Suppressor macrophage treated with lipopolysaccharide for 1 hour (primary cell): ENCODE data around the gene PLPPR3.

Experiments
- DNase-seq, 3 donors: peaks; one replicate each; pipeline ENCODE4 v3.0.0-alpha.2; 2020 to 2022

The PLPPR3 gene, protein sequence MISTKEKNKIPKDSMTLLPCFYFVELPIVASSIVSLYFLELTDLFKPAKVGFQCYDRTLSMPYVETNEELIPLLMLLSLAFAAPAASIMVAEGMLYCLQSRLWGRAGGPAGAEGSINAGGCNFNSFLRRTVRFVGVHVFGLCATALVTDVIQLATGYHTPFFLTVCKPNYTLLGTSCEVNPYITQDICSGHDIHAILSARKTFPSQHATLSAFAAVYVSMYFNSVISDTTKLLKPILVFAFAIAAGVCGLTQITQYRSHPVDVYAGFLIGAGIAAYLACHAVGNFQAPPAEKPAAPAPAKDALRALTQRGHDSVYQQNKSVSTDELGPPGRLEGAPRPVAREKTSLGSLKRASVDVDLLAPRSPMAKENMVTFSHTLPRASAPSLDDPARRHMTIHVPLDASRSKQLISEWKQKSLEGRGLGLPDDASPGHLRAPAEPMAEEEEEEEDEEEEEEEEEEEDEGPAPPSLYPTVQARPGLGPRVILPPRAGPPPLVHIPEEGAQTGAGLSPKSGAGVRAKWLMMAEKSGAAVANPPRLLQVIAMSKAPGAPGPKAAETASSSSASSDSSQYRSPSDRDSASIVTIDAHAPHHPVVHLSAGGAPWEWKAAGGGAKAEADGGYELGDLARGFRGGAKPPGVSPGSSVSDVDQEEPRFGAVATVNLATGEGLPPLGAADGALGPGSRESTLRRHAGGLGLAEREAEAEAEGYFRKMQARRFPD

DNA sequence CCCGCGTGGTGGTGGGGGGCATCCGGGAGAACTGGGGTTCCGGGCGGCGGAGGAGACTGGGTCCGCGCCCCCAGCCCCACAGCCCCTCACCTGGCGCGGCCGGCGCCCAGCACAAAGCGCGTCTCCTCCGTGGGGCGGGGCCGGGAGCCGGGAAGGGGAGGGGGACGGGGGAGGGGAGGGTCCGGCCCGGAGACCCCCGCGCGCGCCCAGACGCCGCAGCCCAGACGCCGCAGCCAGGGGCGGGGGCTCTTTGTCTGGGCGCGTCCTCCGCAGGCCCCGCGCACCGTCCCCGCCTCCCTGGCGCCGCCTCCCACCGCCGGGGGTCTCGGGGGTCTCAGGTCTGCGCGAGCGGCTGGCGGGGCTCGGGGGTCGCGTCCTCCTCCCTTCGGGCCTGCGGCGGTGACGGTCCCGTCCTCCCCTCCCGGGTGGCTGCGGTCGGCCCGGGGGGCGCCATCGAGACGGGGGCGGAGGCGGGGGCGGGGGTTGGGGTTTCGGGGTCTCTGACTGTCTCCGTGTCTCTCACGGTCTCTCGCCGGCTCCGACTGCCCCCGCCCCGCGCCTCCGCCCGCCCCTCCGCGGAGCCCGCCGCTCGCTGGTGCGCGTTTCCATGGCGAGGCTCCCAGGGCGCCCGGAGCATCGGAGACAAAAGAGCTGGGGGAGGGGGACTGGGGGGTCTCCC, at the start of gene PLPPR3:
PLPPR3 (minus strand) TSS at position 131 of the 679 bp plus-strand sequence. CDS start 396 bp downstream, outside the sequence.
- DNase-seq = no peak

DNA sequence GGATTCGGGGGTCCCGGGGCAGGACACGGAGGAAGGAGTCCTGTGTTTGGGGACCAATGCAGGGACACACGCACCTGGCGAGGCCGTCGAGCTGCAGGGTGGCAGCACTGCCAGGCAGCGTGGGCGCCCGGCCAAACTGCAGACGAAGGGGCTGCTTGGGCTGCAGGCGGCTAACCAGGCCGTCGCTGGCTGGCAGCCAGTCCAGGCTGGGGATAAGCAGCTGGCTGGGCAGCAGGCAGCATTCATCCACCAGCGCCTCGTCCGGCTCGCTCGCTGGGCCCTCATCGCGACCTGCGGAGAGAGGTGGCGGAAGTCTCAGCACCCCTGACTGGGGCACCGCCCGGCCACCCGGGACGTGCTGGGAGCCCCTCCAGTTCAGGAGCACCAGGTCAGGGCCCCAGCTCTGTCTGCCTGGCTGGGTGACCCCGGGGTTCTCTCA, 49.2 kb upstream of the PLPPR3 start:
- DNase-seq = no peak

DNA sequence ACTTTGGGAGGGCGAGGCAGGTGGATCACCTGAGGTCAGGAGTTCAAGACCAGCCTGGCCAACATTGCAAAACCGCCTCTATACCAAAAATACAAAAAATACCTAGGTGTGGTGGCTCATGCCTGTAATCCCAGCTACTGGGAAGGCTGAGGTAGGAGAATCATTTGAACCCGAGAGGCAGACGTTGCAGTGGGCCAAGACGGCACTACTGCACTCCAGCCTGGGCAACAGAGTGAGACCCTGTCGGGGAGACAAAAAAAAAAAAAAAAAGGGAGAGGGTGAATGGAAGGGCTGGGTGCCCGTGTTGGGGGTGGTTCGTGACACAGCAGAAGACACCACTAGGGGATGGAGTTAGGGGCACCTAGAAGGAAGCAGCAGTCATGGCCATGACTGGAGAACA, 48.6 kb upstream of the PLPPR3 start:
- no peak for DNase-seq

DNA sequence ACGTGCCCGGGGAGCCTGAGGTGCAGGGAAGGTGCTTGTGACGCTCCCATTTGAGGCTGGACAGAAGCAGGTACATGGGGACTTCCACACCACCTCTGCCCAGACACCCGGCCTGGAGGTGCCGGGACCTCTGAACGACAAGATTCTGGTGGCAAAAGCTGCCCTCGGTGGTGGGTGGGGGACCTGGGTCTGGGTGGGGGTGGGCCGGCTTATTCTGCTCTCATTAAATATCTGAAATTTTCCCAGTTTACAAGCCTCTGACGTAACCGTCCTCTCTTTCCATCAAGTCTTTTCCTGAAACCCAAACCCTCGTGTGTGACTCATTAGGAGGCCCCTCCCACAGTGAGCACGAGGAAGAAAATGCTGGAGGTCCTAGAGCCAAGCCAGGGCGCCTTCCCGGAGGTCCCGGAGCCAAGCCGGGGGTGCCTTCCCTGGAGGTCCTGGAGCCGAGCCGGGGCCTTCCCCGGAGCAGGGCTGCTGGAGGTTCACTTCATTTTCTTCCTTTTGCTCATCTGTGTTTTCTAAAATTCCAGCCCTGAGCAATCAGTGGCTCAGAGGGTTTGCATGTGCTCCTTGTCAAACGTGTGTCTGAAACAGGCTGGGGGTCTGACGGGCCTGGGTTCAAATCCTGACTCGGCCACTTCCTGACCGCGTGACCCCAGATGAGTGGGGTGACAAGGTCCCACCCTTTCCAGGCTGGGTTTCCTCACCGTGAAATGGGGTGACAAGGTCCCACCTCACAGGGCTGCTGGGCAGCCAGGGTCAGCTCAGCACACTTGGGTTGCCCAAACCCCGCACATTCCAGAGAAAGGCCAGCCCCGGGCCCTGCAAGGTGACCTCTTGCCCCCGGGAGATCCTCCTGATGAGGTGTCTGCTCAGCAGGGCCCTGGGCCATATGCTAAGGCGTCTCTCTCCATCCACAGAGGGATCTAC, 47.8 kb upstream of the PLPPR3 start:
- peak; percentile 54 to 71 (median 59) for DNase-seq

DNA sequence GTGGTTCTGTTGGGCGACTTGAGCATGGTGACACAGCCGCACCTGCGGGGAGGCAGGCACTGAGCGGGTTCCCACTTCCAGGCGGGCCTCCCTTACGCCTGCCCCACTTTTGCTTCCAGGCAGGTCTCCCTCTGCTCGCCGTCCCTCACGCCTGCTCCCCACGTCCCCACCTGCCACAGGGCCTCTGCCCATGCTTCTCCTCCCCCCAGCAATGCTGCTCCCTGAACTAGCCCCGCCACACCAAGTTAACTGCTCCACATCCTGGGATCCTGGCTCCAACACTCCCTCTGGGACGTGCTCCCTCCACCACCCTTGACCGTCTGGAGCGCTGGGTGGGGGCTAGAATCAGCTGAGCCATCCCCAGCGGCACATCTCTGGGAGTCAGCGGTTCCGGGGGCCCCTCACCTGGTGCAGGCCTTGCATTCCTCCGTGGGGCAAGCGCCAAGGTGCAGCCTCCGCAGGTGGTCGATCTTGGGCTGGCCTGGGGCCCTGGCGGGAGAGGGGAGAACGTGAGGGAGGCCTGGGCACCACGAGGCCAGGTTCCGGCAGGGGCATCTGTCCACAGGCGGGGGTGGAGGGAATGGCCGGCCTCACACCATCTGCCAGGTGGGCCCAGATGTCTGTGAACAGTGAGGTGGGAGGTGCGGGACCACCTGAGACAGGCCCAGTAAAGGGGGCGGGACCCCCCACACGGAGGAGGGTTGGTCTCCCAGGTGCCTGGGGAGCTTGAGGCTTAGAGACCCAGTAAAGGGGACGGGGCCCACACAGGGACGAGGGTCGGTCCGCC, 46.9 kb upstream of the PLPPR3 start:
- no peak for DNase-seq

DNA sequence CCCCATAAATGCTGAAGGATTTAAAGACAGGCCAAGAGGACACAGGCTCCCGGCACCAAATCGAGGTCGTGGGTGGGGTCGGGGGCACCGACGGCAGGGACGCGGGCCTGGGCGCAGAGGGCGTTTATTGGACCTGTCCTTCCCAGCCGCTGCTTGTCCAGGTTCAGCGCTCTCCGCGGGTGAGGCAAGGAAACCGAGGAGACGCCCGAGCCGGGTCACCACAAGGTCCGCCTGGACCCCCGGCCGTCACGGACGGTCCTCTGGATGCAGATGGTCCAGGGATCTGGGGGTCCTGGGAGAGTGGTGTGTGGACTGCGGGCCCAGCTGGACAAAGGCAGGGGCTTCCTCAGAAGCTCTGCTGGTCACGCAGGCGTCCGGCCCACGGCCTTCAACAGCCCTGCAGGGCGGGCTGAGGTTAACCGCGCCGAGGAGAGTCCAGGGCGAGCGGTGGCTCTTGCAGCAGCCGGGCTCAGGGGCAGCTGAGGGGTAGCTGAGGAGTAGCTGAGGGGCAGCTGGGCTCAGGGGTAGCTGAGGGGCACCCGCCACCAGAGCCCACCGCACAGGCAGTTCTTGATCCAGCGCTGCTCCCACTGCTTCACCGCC, 46.2 kb upstream of the PLPPR3 start:
- no peak for DNase-seq

DNA sequence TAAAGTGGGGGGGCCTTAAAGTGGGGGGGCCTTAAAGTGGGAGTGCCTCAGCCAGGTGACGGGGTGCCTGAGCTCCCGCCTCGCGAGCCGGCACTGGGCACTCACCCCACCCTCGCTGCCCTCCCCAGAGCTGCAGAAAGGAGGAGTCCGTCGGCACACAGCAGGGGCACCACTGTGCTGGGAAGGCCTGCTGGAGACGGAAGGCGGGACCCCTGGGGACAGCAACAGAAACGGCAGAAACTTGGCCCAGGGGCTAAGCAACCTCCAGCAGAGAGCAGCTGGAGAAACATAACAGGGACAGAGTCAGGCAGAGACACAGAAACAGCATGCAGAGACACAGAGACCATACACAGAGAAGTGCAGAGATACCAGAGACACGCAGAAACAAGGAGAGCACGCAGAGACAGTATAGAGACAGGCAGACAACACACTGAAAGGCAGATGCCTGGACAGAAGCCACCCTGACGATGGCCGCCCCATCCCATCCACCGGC, 45.6 kb upstream of the PLPPR3 start:
- no peak for DNase-seq

DNA sequence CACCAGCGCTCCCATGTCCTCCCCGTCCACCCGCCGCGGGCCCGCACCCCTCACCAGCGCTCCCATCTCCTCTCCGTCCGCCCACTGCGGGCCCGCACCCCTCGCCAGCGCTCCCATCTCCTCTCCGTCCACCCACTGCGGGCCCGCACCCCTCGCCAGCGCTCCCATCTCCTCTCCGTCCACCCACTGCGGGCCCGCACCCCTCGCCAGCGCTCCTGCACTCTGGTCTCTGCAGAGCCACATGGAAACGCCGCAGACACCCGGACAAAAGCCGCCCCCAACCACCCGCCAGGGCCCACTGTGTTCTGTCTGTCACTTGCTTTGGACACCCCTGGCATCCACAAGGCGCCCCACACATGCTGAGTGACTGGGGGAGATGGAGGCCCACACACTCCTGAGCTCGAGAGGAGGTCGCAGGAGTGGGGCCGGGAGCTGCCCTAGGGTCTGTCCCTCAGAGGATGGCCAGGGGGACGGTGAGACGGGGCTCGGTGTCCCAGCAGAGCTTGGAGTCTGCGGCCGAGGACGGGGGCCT, 45.1 kb upstream of the PLPPR3 start:
- DNase-seq = no peak

DNA sequence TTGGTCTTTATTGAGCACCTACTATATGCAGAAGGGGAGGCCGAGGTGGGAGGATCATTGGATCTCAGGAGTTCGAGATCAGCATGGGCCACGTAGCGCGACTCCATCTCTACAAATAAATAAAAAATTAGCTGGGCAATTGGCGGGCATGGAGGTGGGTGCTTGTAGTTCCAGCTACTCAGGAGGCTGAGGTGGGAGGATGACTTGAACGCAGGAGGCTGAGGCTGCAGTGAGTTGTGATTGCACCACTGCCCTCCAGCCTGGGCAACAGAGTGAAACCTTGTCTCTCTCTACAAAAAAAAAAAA, 41.5 kb upstream of the PLPPR3 start:
- no peak for DNase-seq

DNA sequence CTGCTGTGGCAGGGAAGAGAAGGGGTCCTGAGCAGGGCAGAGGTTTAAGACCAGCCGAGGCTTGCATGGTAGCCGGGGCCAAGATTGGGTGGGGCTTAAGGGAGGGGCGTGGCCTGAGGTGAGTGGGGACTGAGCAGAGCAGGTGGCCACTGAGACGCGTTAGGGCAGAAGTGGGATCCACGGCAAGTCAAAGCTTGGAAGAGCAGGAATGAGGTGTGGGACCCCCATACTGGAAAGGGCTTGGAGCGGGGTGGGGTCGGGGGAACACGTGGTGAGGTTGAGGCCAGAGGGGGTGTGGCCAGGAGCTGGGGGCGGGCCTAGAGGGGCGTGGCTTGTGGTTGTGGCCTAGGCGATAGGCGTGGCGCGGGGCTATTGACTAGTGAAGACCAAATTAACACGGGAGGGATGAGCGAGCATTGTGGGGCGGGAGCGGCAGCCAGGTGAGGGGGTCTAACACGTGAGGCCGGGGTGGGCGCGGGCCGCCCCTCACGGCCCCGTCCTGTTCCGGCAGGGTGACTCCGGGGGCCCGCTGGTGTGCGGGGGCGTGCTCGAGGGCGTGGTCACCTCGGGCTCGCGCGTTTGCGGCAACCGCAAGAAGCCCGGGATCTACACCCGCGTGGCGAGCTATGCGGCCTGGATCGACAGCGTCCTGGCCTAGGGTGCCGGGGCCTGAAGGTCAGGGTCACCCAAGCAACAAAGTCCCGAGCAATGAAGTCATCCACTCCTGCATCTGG, 41.0 kb upstream of the PLPPR3 start:
- DNase-seq = peak; percentile 69 to 86 (median 77)

DNA sequence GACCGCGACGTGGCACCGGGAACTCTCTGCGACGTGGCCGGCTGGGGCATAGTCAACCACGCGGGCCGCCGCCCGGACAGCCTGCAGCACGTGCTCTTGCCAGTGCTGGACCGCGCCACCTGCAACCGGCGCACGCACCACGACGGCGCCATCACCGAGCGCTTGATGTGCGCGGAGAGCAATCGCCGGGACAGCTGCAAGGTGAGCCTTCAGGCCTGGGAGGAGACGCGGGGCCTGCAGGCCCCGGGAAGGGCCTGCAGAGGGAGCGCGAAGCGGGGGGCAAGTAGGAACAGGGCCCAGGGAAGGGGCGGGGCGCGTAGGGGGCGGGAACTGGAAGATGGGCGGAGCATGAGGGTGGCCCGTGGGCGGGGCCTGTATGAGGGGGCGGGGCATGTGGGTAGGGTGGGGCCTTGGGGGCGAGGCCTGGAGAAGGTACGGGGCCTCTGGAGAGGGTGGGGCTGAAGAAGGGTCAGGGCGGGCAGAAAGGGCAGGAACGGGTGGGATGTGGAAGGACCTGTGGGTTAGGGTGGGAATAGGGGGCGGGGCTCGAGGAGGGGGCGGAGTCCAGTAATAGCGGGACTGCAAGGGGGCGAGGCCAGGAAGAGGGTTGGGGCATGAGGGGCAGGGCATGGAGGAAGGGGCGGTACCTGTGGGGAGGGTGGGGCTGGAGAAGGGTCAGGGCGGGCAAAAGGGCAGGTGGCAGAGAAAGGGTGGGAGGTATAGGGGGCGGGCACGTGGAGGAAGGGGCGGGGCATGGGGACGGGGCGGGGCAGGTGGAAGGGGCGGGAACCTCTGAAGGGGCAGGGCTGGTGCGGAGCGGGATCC, 40.2 kb upstream of the PLPPR3 start:
- DNase-seq = peak; percentile 64 to 89 (median 72)

DNA sequence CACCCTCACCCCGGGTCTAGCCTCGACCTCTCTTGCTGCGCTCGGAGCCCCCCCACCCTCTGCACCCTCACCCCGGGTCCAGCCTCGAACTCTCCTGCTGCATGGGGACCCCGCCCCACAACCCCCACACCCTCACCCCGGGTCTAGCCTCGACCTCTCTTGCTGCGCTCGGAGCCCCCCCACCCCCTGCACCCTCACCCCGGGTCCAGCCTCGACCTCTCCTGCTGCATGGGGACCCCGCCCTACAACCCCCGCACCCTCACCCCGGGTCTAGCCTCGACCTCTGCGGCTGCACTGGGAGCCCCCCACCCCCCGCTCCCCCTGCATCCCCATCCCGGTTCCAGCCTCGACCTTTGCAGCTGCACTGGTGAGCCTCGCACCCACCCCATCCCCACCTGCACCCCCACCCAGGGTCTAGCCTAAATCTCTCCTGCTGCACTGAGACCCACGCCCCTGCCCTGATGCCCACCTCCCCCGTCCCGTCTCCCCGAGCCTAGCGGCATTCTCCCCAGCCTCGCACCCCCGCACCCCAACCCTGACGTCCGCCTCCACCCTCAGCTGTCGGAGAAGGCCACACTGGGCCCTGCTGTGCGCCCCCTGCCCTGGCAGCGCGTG, 39.5 kb upstream of the PLPPR3 start:
- no peak for DNase-seq

DNA sequence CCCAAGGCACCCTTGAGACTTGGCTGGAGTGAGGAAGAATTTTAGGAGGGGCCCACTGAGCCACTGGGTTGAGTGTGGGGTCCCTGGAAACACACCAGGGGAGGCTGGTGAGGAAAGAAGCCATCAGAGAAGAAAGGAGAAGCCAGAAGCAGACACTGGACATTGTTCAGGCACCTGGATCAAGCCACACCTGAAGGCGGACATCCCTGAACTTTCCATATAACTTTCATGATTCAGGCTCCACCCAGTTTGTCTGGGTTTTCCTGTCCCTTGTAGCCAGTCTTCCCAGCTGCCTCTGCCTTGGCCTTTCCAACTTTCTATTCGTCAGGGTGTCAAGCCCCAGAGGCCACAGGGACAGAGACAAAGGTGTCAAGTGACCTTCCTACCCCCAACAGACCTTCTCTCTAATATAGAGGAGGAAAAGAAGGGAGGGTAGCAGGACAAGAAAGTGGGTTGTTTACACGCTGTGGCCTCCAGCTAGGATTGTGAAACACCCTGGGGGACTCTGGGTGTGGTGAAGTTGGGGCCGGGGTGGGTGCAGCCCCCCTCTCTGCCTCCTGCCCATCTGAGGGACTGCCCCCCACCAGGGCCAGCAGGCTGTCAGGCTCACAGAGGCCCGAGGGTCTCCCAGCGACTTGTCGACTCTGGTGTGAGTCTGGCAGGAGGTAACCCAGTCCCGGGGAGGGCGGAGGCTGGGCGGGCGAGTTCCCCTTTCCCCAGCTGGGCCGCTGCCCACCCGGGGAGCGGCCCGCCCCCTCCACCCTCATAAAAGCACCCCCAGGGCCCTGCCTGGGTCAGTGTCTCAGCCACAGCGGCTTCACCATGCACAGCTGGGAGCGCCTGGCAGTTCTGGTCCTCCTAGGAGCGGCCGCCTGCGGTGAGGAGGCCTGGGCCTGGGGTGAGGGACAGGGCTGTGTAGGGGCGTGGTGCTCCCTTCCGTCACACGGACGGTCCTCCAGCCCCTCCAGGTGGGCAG, 37.4 kb upstream of the PLPPR3 start, which contains the start of gene CFD:
CFD (plus strand) TSS at position 797 of the 976 bp plus-strand sequence; CDS start at position 823, 26 bp downstream.
- DNase-seq = peak; percentile 74 to 88 (median 78)

DNA sequence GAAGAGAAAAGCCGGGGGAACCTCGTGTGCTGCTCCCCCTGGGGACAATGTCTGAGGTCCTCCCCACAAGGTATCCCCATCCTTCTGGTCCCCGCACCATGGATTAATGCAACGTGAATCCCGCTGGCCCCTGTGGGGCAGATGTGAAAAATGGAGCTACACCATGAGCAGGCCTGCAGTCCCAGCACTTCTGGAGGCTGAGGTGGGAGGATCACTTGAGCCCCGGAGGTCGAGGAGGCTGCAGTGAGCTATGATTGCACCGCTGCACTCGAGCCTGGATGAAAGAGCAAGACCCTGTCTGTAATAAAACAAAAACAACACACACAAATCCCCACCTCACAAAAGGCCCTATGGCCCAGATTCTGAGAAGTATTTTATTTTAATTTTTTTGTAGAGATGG, 36.5 kb upstream of the PLPPR3 start:
- DNase-seq = no peak

DNA sequence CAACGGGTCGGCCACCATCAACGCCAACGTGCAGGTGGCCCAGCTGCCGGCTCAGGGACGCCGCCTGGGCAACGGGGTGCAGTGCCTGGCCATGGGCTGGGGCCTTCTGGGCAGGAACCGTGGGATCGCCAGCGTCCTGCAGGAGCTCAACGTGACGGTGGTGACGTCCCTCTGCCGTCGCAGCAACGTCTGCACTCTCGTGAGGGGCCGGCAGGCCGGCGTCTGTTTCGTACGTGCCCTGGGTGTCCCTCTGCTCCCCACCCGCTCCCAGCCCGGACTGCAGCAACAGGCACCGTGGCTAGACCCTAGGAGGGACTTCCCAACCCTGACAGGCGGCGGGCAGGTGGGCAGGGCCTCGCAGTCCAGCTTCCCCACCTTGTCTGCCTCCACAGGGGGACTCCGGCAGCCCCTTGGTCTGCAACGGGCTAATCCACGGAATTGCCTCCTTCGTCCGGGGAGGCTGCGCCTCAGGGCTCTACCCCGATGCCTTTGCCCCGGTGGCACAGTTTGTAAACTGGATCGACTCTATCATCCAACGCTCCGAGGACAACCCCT, 33.9 kb upstream of the PLPPR3 start:
- no peak for DNase-seq

DNA sequence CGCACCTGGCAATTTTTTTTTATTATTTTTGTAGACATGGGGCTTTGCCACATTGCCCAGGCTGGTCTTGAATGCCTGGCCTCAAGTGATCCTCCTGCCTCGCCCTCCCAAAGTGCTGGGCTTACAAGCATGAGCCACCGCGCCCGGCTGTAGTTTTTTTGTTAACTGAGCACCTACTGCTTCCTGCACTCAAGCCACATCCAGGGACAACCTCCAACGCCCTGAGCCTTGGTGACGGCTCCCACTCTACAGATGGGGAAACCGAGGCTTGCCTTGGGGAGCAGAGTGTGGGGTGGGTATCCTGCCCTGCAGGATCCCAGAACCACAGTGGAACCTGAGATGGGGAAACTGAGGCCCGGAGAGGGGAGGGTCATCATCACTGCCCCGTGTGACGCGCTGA, 33.4 kb upstream of the PLPPR3 start:
- DNase-seq = no peak

DNA sequence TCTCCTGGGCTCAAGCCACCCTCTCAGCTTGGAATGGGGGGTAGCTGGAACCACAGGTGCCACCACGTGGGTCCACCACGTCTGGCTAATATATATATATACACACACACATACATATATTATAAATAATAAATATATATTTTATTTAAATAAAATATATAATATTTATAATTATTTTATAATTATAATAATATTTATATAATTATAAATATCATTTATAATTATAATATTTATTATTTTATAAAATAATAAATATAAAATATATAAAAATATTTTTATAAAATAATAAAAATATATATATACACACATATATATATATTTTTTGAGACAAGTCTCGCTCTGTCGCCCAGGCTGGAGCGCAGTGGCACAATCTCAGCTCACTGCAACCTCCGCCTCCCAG, 32.8 kb upstream of the PLPPR3 start:
- DNase-seq = no peak
